Activated naive CD4-positive, alpha-beta T cell treated with anti-CD3 and anti-CD28 coated beads, Interleukin-2, amount 50 U/mL, for 24 hours (primary cell): ENCODE data around the gene APBB2.

ENCODE experiments used
- H3K27ac Mint-ChIP-seq: one replicate; pipeline ENCODE4 v1.8.0; 2021; ENCODE audit warnings: mild to moderate bottlenecking, mixed read lengths
- H3K27me3 Mint-ChIP-seq: one replicate; pipeline ENCODE4 v1.8.0; 2021; ENCODE audit warnings: mixed read lengths
- H3K36me3 Mint-ChIP-seq: one replicate; pipeline ENCODE4 v1.8.0; 2021; ENCODE audit warnings: mixed read lengths
- H3K4me1 Mint-ChIP-seq: one replicate; pipeline ENCODE4 v1.8.0; 2021; ENCODE audit warnings: mixed read lengths
- H3K4me3 Mint-ChIP-seq: one replicate; pipeline ENCODE4 v1.8.0; 2021; ENCODE audit warnings: mild to moderate bottlenecking, mixed read lengths
- H3K9me3 Mint-ChIP-seq: one replicate; pipeline ENCODE4 v1.8.0; 2021; ENCODE audit warnings: mixed read lengths

APBB2 gene

DNA sequence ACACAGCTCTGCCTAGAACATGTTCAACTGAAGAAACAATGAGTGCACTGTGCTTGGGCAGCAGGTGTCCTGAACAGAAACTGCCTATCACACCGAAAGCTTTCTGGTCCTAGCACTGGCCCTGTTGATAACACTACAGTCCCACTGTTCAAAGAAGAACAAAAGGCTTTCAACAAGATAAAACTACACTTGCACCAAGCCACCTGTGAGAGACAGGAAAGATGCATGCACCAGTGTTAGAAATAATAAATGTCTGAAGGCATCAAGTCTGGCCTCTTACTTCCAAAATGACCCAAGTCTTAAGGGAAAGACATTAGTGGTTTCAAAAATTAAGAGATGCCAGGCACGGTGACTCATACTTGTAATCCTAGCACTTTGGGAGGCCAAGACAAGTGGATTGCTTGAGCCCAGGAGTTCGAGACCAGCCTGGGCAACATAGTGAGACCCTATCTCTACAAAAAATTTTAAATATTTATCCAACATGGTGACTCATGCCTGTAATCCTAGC lies 68.7 kb downstream of the APBB2 start:
- H3K27ac Mint-ChIP-seq: no peak overlapping the region
- no peaks in the 10 kb centered on the region for H3K36me3 Mint-ChIP-seq
- no peak overlapping the region for H3K4me3 Mint-ChIP-seq
- no peaks in the 10 kb centered on the region for H3K9me3 Mint-ChIP-seq
- H3K4me1 Mint-ChIP-seq: no peaks in the 10 kb centered on the region
- peaks cover 3% of the 10 kb centered on the region for H3K27me3 Mint-ChIP-seq

DNA sequence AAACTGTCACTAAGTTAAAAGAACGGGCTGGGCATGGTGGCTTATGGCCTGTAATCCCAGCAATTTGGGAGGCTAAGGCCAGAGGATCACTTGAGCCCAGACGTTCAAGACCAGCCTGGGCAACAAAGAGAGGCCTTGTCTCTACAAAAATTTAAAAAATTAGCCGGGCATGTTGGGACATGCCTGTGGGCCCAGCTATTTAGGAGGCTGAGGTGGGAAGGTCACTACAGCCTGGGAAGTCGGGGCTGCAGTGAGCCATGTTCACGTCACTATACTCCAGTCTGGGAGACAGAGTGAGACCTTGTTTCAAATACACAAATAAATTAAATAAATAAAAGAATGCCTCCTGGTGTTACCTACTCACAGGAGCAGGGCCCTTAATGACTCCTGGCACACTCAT lies 69.5 kb downstream of the APBB2 start:
- Mint-ChIP-seq H3K36me3 (no peaks in the 10 kb centered on the region), H3K9me3 (no peaks in the 10 kb centered on the region), H3K27ac (no peak overlapping the region), H3K4me1 (no peaks in the 10 kb centered on the region), H3K27me3 (peaks cover 3% of the 10 kb centered on the region), H3K4me3 (no peak overlapping the region)

DNA sequence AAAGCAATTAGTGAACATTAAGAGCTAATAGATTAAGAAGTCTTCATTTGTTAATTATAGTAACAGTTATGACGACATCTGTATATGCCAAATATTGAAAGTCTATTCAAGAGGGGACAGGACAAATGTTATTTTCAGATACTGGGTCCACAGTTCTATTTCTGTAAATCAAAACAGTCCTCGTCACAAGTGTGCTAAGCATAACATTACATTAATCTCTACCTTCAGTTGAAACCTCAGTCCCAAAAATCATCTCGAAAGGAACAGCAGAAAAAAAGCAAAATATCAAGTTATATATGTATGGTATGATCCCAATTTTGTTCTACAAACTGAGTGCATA lies 70.3 kb downstream of the APBB2 start:
- Mint-ChIP-seq H3K9me3 (no peaks in the 10 kb centered on the region), H3K27me3 (peaks cover 3% of the 10 kb centered on the region), H3K4me3 (no peak overlapping the region), H3K36me3 (no peaks in the 10 kb centered on the region), H3K4me1 (no peaks in the 10 kb centered on the region), H3K27ac (no peak overlapping the region)

DNA sequence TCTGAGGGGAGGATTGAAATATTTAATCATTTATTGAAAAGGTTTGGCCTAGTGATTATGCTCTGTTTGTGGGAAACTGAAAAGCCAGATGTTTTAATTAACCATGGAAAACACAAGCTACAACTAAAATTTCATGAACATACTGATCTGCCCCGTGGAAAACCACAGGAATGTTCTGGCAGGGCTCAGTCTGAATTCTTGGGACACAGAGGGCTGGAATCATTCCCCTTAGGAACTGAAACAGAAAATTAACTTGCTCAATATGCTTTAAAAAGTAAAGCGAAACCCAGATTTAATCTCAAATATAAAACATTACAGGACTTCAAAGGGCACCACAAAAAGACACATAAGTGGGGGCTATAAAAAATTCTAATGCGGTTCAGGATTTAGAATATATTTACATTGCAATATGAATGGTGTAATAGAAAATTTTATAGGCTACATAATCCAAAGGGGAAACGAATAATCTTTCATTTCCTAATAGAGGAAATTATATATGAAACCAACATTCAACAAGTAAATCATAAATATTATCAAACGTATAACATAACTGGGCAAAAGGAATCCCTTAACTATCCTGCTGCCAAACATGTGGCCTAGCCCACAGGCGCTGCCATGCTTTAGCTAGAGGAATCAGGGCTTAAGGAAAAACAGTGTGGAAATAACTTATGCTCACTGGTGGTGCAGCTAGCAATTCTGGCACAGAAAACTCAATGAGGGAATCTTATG lies 70.9 kb downstream of the APBB2 start:
- Mint-ChIP-seq H3K36me3 (no peaks in the 10 kb centered on the region), H3K4me3 (no peak overlapping the region), H3K27ac (no peak overlapping the region), H3K4me1 (no peaks in the 10 kb centered on the region), H3K27me3 (peaks cover 3% of the 10 kb centered on the region), H3K9me3 (no peaks in the 10 kb centered on the region)

DNA sequence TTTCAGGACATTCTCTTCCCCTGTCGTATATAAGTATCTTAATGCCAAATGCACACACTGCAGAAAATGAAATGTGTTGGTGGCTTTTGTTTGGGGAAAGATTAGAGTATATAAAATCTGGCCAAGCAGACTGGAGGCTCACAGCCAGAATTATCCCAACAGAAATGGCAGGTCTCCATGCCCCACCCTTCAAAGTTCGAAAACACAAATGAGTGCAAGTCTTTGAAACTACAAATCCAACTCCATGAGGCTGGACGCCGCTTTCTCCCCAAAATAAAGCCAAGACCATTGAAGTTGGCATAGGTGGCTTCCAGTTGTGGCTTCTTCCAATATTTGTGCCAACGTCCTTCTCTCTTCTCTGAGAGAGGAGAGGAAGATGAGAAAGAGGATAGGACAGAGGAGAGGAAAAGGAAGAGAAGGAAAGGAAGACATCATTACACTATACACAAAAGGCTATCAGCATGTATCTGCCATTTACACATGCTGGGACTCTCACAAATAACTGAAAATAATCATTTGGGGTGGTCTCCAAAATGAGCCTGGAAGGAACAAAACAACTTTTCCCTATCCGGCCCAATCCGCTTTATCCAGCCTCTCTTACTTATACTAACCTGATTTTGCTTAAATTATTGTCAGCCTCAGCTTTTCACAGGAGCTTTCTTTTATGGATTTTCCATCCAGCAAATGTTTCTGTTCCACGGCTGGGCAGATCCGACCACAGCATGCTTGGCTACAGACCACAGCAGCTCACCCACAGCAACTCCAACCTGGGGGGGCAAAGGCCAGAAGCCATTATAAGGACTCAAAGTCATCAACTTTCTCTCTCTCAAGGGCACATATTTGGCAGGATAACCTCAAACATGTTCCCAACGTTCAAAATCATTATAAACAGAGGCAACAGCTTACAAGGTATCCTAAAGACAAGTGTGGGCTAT lies 71.7 kb downstream of the APBB2 start:
- no peaks in the 10 kb centered on the region for H3K9me3 Mint-ChIP-seq

DNA sequence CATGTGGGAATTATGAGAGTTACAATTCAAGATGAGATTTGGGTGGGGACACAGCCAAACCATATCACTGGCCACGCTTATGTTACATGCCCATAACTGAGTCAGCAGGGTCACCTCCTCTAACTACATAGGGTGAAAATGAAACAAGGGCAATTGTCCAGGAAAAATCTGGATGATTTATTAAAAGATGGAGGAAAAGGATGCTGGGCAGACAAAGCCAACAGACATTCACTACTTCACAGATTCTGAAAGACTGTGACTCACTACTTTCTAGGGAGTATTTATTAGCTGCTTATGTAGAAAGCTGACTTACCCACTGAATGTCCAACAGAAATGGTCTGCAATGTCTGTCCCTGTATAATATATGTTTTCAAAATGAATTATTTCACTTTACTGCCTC lies 72.4 kb downstream of the APBB2 start:
- no peaks in the 10 kb centered on the region for H3K9me3 Mint-ChIP-seq
- H3K27me3 Mint-ChIP-seq: peaks cover 3% of the 10 kb centered on the region
- no peak overlapping the region for H3K27ac Mint-ChIP-seq
- no peak overlapping the region for H3K4me3 Mint-ChIP-seq
- no peaks in the 10 kb centered on the region for H3K36me3 Mint-ChIP-seq
- H3K4me1 Mint-ChIP-seq: no peaks in the 10 kb centered on the region

More for the DNA sequence above, 71.7 kb downstream of the APBB2 start:
- H3K27me3 Mint-ChIP-seq: peaks cover 3% of the 10 kb centered on the region
- H3K4me1 Mint-ChIP-seq: no peaks in the 10 kb centered on the region
- no peaks in the 10 kb centered on the region for H3K36me3 Mint-ChIP-seq
- no peak overlapping the region for H3K27ac Mint-ChIP-seq
- H3K4me3 Mint-ChIP-seq: no peak overlapping the region

DNA sequence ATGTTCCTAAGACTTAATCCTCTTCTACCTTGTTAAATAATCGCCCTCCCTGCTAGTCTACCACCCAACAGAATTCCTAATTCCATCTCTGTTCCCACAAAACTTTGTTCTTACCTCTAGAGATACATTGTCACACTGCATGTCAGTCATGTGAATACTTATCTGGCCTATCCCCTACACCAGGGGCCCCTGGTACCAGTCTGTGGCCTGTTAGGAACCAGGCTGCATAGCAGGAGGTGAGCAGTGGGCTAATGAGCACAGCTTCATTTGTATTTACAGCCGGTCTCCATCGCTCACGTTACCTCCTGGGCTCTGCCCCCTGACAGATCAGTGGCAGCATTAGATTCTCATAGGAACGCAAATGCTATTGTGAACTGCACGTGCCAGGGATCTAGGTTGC lies 73.9 kb downstream of the APBB2 start:
- Mint-ChIP-seq H3K27ac (no peak overlapping the region), H3K9me3 (no peaks in the 10 kb centered on the region), H3K4me3 (no peak overlapping the region), H3K27me3 (peaks cover 3% of the 10 kb centered on the region), H3K4me1 (no peaks in the 10 kb centered on the region), H3K36me3 (no peaks in the 10 kb centered on the region)

DNA sequence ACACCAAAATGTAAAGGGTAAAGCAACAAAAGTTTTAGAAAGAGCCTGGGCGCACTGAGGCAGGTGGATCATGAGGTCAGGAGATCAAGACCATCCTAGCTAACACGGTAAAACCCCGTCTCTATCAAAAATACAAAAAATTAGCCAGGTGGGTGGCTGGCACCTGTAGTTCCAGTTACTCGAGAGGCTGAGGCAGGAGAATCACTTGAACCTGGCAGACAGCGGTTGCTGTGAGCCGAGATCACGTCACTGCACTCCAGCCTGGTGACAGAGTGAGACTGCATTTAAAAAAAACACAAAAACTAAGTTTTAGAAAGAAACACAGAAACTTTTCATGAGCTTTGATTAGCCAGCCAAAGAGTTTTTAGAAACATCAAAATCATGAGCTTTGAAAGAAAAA lies 76.5 kb downstream of the APBB2 start:
- Mint-ChIP-seq H3K9me3 (no peaks in the 10 kb centered on the region), H3K27ac (no peak overlapping the region), H3K27me3 (no peaks in the 10 kb centered on the region), H3K4me1 (no peaks in the 10 kb centered on the region), H3K4me3 (no peak overlapping the region), H3K36me3 (no peaks in the 10 kb centered on the region)

DNA sequence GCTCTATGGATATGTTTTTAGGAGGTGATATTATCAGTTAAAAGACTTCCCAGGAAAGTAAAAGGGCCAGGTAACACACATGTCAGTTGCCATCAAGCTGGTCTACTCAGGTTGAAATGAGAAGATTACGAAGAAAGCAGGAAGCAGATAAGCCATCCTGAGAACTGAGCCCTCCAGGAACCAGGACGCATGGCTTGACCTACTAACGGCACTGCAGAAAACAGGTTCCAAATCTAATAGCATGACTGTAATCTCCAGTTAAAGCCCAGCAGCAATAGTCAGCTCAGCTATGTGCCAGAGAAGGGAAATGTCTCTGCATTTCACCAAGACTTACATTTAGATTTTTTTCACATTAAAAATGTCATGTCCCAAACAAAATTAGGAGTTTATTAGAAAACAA lies 77.9 kb downstream of the APBB2 start:
- Mint-ChIP-seq H3K27ac (no peak overlapping the region), H3K27me3 (peaks cover 3% of the 10 kb centered on the region), H3K36me3 (no peaks in the 10 kb centered on the region), H3K4me1 (no peaks in the 10 kb centered on the region), H3K9me3 (no peaks in the 10 kb centered on the region), H3K4me3 (no peak overlapping the region)

DNA sequence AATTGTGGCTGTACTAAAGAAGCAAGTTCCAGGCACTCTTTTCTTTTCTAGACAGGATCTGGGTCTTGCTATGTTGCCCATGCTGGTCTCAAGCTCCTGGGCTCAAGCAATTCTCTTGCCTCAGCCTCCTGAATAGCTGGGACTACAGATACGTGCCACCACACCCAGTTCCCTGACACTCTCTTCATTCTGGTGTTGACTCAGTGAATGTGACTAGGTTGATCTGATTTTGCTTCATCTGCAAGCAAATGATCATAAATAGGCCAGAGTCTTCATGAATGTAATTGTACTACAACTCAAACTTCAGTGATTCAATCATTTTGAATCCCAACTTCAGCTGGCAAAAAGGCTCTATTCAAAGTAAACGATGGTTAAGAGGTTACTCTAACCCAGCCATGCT lies 78.5 kb downstream of the APBB2 start:
- H3K36me3 Mint-ChIP-seq: no peaks in the 10 kb centered on the region
- peaks cover 5% of the 10 kb centered on the region for H3K27me3 Mint-ChIP-seq
- H3K4me1 Mint-ChIP-seq: no peaks in the 10 kb centered on the region
- H3K4me3 Mint-ChIP-seq: no peak overlapping the region
- no peaks in the 10 kb centered on the region for H3K9me3 Mint-ChIP-seq
- no peak overlapping the region for H3K27ac Mint-ChIP-seq

DNA sequence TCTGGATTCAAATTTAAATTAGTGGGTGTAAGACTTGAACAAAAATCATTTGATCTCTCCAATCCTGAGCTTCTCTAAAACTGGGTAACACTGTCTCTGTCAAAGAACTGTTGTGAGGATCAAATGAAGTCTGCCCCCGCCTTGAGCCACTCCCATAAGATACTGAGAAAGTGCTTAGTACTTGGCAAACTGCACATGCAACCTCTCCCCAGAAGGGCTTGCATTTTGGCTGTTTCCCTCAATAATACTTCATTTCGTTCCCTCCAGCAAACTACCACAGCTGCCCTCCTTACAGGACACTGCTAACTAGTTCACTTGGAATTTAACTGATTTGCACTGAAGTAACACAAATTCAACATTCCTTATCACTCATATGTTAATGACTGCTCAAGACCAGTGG lies 79.8 kb downstream of the APBB2 start:
- H3K9me3 Mint-ChIP-seq: no peaks in the 10 kb centered on the region
- H3K36me3 Mint-ChIP-seq: no peaks in the 10 kb centered on the region
- no peak overlapping the region for H3K27ac Mint-ChIP-seq
- H3K4me1 Mint-ChIP-seq: no peaks in the 10 kb centered on the region
- no peak overlapping the region for H3K4me3 Mint-ChIP-seq
- peaks cover 5% of the 10 kb centered on the region for H3K27me3 Mint-ChIP-seq

DNA sequence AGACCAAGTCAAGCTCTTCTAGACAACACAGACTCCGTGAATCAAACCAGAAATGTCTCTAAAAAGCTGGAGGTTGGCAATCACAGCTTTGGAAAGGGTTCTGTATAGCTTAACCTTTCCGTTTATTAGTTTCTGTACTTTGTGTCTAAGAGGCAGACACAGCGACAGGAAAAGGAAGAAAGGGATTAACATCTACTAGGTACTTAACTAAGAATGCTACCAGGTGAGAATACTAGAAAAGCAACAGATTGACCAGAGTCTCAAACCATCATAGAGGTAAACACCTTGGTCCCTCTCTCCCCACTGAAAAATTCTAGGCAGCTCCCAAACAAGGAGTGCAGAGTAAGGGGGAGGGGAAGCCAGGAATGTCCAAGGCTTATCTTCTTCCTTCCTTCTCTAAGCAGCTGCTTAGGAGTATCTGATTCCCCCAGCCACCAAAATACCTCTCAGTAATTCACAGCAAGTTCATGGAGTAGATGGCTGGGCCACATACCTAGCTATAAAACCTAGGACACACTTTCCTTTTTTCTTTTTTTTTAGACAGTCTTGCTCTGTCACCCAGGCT lies 80.8 kb downstream of the APBB2 start:
- Mint-ChIP-seq H3K4me1 (no peaks in the 10 kb centered on the region), H3K4me3 (no peak overlapping the region), H3K27ac (no peak overlapping the region), H3K27me3 (peaks cover 9% of the 10 kb centered on the region), H3K36me3 (no peaks in the 10 kb centered on the region), H3K9me3 (no peaks in the 10 kb centered on the region)

DNA sequence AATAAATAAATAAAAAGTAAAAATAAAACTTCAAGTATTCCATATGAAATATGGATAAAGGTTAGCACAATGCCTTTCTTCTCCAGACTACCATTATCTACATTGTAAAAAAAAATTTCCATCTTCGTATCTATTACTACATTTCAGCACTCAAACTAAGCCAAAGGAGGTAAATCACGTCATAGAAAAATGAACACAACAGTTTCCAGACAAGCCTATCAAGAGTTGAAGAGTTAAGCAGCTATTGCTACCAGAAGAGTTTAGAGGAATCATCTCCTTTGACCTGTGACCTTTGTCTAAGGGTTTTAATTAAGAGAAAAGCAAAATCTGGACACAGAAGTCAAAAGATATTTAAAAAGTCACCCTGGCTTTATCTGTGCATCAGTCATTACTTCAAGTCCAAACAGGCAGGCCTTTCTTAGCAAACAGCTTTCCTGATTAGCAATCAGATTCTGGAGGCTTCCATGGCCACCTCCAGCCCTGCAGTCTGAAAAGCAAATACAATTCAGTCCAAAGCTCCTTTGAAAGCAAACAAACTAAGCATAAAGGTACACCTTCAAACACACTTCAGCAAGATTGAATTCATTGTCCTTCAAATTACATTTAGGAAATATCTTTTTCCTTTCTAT lies 82.2 kb downstream of the APBB2 start:
- peaks cover 11% of the 10 kb centered on the region for H3K27me3 Mint-ChIP-seq
- no peaks in the 10 kb centered on the region for H3K36me3 Mint-ChIP-seq
- no peak overlapping the region for H3K27ac Mint-ChIP-seq
- H3K9me3 Mint-ChIP-seq: no peaks in the 10 kb centered on the region
- H3K4me1 Mint-ChIP-seq: no peaks in the 10 kb centered on the region
- no peak overlapping the region for H3K4me3 Mint-ChIP-seq

DNA sequence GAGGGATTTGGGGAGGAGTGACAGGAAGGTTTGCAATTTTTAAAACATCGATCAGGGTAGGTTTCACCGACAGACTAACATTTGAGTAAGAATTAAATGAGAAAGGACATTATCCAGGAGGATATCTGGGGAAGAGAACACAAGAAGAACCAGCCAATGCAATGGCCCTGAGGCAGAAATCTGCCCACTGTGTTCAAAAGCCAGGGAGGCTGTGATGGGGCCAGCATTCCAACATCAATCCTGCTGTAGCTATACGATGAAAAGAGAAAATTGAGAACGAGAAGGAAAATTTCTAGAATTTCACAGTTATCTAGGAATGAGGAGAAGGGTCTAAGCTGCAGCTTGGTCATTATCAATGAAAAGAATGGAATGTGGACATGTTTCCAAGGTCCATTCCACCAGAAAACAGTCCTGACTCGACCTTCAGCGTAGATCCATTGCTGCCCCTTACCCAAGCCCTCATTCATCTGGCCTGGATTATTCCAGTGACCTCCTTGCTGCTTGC lies 84.4 kb downstream of the APBB2 start:
- H3K27me3 Mint-ChIP-seq: peaks cover 11% of the 10 kb centered on the region
- no peak overlapping the region for H3K4me3 Mint-ChIP-seq
- no peaks in the 10 kb centered on the region for H3K36me3 Mint-ChIP-seq
- H3K27ac Mint-ChIP-seq: no peak overlapping the region
- no peaks in the 10 kb centered on the region for H3K4me1 Mint-ChIP-seq
- no peaks in the 10 kb centered on the region for H3K9me3 Mint-ChIP-seq

DNA sequence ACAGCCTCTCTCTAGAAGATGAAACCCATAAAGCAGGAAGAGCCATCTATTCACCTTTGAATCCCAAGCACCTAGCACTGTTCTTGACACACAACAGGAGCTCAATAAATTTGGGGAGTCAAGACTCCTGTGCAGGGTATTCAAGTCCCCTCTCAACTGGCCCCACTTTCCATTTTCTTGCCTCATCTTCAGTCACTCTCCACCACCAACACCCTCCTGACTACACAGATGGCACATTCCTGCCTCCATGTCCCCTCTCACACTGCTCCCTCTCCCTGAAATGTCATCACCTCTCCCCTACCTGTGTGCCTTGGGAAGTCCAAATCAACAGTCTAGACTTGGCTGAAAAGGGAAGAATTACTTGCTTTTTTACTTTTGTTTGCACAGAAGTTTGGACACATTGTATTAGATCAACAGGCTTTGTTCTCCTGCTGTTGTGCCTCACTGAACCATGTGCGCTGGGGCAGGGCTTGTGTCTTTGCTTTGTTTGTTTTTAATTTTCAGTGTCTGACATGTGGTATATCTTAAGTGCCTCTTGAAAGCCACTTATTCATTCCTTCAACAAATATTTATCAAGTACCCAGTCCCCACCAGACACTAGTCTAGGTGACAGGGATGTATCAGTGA lies 85.1 kb downstream of the APBB2 start:
- Mint-ChIP-seq H3K4me3 (no peak overlapping the region), H3K4me1 (no peaks in the 10 kb centered on the region), H3K27ac (no peak overlapping the region), H3K27me3 (peaks cover 11% of the 10 kb centered on the region), H3K9me3 (no peaks in the 10 kb centered on the region), H3K36me3 (no peaks in the 10 kb centered on the region)
